GM19438 (cell line): ENCODE data around the gene D2HGDH.

Source experiments
- ATAC-seq: cut with Tn5 transposase; IDR thresholded peaks from one replicate; pipeline ENCODE4 v1.9.1; 2021; ENCODE audit warnings: low read depth; ENCODE audit not compliant: unreplicated experiment

D2HGDH gene

DNA sequence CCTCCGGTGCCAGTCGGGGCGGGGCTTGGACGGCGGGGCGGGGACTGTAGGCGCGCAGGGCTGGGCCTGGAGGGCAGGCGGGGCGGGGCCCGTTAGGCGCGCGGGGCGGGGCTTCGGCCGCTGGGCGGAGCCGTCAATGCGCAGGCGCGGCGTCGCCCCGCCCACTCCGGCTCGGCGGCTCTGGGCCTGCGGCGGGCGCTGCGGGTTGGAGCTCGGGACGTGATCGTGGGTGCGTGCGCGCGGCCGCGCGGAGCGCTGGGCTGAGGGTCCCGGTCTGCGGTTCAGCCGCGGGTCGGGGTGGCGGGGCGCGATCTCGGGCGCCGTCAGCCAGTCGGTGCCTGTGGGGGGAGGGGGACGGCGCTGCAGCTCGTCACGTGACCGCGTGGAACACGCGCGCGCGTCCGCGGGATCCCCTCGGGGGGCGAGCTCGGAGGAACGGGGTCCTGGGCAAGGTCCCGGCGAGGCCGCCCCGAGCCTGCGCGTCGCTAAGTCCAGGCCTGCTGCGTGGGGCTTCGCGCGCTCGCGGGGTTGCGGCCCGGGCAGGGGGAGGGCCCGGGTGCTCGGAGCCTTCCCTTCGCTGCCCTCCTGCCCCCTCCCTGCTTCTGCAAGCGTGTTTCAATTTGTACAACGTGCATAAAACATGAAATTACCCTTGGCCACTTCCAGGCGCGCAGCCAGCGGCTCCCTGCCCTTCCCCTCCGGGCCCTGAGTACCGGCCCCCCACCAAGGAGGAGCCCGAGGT, at the start of gene D2HGDH:
TSS of gene D2HGDH (plus strand) at position 164 of the 742 bp plus-strand sequence. CDS start 595 bp downstream, outside the sequence.
- peak; percentile 73 for ATAC-seq

DNA sequence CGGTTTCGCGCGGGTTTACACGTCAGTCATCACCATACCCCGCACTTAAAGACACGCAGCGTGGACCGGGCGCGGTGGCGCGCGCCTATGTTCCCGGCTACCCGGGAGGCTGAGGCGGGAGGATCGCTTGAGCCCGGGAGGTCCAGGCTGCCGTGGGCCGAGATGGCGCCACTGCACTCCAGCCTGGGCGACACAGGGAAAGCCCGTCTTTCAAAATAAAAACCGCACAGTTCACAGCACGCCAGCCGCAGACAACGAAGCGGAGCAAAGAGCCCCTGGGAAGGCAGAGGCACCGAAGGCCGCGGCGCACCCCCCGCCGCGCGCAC, 48.1 kb upstream of the D2HGDH start:
- peak; percentile 17 for ATAC-seq

DNA sequence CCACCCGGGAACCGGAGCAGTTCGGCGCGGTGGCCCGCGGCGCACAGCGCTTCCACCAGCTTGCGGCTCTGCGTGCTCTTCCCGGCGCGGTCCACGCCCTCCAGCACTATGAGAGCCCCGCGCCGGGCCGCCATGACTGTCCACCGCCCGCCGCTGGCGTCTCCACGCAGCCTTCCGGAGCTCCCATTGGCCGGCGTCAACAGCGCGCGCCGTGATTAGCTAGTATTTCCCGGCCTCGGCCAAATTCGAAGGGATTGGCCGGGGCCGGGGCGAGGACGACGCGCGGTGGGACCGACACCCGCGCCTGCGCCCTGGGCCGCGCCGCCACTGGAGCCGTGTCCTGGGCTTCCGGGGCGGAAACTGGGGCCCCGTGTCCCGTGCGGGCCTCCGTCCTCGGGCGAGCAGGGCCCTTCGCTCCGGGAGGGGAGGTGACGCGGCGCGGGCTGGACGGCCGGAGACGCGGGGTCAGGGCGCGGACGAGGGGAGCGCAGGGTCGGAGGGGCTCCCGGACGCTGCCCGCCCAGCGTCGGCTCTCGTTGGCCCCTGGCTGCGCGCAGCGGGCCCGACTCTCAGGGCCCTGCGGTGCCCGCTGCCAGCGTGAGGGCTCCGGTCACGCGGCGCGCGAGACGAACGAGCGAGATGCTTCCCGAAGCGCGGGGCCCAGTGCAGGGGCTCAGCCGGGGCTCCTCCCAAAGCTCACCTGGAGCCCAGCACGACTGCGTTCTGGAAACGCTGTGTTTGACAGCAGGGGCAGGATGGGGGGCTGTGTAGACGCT, 47.6 kb upstream of the D2HGDH start, which contains the start of gene DTYMK:
TSS of gene DTYMK (minus strand) at position 166 of the 776 bp plus-strand sequence. CDS start at position 134, 32 bp downstream.
- peak; percentile 94 for ATAC-seq

DNA sequence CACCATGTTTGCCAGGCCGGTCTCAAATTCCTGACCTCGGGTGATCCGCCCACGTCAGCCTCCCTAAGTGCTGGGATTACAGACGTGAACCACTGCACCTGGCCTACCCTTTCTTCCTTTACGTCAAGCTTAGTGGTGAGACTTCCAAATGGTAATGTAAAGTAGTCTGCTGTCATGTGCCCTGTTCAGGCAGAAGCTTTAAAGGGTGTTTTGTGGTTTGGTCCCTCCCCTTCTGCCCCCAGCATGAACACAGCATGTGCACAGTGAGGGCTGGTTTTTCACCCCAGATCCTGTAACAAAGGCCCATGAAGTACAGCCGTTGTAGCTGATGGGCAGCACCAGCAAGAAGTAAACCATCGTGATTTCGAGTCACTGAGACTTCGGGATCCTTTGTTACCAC, 45.1 kb upstream of the D2HGDH start:
- ATAC-seq, result no peak

DNA sequence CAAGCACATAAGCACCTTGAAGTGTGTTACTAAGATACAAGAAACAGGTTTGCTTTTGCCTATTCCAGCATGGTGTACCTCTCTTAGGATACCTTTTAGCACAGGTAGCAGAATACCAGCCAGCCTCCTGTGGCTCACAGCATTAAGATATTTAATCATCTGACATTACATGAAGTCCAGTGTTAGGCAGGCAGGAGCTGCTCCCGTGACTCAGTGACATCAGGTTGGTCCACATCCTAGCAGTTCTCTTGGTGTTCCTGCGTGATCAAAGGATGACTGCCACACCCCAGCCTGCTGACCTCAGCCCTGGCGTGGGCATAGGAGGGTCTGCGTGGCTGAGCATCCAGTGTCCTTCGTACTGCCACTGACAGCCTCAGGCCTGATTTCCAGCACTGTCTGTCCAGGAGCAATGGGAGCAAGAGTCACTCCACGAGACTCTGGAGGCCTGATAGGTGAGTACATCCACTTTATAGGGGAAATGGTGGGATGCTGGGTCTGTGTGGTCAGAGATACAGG, 44.2 kb upstream of the D2HGDH start:
- ATAC-seq, result no peak

DNA sequence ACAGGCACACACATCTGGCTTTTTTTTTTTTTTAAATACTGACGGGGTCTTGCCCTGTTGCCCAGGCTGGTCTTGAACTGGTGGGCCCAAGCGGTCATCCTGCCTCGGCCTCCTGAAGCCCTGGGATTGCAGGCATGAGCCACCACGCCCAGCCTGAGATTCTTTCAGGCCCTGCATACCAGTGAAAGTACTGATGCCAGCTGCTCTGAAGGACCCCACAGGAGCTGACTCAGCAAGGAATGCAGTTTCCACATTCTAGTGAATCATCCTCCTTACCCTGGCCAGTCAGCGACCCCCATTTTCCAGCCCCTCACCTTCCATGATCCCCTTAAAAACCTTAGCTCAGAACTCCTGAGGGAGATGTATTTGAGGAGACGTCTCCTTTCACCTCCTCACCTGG, 42.0 kb upstream of the D2HGDH start:
- no peak for ATAC-seq

DNA sequence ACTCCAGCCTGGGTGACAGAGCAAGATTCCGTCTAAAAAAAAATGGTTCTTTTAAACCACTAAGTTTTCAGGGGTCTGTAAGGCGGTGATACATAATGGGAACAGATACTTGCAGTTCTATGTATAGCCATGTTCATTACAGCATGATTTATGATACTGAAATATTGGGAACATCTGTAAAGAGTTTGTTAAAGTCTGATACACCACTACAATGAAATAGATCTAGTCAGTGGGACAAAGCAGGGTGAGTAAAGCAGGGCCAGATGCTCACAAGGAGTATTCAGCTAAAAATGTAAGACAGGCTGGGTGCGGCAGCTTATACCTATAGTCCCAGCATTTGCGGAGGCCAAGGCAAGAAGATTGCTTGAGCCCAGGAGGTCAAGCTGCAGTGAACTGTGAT, 38.8 kb upstream of the D2HGDH start:
- ATAC-seq, result no peak

DNA sequence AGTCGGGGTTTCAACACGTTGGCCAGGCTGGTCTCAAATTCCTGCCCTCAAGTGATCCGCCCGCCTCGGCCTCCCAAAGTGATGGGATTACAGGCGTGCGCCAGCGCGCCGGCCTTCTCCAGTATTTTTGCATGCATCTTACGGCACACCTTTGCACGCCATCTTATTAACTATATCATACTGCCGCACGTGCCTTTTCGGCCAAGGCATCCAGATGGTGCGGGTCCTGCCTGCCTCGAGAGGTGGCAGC, 33.4 kb upstream of the D2HGDH start:
- ATAC-seq, result no peak

DNA sequence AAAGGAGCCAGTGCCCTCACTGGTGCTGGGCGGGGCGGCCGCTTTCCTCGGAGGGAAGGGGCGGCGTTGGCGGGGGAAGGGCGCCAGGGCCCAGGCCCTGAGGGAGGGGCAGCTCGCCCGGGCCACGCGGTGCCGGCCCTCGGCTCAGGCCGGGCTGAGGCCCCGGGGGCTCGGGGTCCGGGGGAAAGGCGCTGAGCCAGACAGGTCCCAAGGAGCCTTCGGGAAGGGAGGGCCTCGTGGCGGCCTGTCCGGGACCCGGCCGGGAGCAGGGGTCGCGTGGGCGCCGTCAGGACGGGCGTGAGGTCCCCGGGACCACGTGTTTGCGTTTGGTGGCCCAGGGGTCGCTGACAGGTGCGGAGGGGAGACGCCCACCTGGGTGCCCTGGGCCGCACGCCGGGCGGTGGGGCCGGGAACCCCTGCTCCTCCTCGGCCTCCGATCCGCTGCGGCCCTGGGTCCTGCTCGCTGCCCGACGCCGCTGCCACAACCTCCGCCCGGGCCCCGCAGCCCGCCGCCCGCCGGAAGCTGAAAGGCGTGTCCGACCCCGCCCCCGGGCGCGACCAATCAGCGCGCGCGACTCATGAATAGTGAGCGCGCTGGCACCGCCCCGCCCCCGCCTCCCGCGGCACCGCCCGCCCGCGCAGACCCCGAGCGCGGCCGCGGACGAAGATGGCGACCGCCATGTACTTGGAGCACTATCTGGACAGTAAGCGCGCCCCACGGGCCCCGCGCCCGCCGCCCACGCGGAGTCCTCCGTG, 32.9 kb upstream of the D2HGDH start, which contains the start of gene ING5:
TSS of gene ING5 (plus strand) at position 641 of the 756 bp plus-strand sequence. CDS start at position 668, 27 bp downstream.
- peak; percentile 47 for ATAC-seq

DNA sequence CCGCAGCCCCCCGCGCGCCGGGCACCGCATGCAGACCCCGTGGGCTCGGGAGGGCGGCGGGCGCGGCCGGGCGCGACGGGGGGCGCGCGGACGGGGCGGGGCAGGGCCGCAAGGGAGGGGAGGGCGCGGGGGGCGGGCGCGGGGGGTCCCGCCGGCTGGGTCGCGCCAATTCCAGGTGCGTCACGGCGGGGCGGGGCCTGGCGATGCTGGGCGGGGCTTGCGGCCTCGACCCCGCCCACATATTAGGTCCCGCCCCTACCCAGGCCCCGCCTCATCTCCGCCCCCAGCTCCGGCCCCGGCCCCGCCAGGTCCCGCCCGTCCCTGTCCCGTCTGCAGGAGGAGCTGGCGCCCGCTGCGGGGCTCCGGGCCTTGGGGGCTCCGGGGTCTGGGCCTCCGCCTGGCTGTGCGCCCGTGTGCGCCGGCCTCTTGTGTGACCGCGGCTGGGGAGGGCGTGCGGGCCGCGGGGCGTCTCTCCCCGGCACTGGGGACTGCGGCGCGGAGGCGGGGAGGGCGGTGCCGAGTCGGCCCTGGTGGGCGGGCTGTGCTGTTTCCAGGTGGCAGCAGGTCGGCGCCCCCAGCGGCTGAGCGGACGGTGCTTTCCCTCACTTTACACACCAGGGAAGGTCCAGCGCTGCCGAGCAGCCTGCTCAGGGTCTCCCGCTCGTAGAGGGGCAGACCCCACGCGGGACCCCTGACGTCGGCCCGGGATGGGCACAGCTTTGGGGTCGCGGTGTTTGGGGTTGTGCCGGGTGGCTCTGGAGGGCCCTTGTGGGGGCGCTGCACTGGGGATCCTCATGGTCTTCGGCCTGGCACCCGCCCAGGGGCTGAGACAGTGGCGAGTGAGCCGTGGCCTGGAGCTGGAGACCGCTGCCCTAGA, 32.0 kb upstream of the D2HGDH start:
- ATAC-seq, result peak; percentile 70

DNA sequence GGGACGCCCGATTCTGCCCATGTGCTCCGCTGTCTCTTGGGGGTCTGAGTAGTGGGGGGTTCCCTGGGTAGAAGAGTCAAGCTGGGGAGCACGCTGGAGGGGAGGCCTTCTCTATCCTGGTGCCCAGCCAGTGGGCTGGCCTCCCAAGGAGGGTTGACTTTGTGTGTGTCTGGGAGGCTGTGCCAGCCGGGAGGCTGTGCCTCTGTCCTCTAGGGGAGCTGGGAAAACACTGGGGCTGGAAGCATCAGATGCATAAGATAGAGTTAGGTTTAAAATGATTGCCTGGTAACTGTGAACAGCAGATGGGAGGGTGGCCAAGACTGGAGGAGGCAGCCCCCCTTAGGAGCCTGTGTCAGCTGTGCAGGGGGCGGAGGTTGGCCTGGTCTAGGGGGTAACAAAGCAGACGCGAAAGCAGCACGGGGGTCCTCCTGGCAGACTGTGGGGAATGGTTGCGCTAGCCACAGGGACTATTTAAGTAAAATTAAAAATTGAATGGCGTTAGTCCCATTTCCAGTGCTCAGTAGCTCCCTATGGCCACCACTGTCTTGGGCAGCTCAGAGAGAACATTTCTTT, 31.3 kb upstream of the D2HGDH start:
- no peak for ATAC-seq

DNA sequence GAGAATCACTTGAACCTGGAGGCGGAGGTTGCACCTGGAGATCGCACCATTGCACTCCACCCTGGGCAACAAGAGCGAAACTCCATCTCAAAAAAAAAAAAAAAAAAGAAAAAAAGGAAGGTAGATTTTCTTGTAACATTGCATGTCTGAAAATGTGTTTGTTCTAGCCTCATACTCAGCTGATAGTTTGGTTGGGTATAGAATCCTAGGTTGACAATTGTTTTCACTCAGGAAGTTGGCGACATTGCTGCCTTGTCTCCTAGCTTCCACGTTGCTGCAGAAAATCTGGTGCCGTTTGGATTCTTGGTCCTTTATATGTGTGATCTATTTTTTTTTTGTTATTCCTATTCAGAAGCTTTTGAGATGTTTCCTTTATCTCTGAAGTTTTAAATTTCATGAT, 27.9 kb upstream of the D2HGDH start:
- no peak for ATAC-seq

DNA sequence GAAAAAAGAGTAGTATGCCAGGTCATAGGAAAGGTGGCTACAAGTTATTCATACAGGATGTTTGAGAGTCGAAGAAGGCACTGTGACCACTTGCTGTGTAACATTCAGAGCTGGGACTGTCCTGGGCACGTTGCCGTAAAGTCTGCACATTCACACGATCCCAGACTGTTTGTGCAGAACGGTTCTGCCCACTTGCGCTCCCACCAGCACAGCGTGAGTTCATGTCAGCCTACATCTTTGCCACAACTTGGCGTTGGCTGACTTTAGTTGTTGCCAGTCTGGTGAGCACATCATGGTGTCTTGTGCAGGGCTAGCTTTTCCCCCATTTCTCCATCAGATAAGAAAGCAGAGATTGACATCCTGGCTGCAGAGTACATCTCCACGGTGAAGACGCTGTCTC, 25.6 kb upstream of the D2HGDH start:
- no peak for ATAC-seq

DNA sequence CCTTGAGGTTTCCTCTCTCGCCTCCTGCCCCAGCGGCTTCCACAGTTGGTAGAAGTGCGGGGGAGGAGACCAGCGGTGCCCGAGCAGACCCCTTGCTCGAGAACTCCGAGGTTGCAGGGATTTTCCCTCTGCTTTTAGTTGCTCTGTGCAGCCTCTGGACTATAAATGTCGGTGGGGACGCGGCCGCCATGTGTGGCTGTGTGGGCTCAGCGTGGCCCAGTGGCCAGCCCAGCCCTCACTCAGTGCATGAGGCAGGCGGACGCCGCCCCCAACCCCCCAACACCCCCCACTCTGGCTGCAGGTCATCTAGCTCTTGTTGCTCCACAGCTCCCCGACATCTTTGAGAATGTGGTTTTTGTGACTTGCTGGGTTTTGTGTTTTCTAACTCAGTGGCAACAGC, 15.3 kb upstream of the D2HGDH start:
- ATAC-seq, result no peak

DNA sequence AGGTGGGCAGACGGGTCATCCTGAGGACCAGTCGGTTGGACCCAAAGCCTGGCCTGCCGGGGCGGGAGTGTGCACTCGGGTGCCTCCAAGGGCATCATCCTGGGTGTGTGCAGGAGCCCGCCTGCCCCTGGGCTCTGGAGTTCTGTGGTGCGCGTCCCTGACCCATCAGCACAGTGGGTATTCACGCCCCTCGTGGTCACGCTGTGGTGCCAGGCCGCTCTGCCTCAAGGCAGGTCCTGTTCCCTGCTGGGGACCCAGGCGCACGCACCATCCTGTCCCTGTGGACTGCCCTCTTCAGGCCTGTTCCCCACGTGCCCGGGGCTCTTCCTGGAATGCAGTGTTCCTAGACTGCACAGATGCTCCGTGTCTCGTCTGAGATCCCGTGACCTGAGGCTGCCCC, 14.3 kb upstream of the D2HGDH start:
- no peak for ATAC-seq

DNA sequence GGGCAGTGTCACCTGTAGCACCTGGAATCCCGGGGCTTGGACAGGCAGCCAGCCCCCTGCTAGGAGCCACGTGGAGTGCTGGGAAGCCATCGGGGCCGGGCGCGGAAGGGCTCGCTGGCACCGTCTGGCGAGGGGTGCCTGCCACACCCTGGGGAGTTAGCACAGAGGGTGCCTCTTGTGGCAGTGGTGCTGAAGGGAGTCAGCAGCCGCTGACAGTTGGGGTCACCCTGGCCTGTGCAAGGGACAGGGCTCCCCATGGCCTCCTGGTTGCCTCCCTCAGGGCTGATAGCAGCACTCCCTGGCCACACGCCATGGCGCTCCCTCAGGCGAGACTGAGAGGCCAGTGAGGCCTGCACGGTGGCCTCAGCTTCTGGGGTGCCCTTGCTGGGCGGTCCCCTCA, 13.9 kb upstream of the D2HGDH start:
- ATAC-seq, result no peak

DNA sequence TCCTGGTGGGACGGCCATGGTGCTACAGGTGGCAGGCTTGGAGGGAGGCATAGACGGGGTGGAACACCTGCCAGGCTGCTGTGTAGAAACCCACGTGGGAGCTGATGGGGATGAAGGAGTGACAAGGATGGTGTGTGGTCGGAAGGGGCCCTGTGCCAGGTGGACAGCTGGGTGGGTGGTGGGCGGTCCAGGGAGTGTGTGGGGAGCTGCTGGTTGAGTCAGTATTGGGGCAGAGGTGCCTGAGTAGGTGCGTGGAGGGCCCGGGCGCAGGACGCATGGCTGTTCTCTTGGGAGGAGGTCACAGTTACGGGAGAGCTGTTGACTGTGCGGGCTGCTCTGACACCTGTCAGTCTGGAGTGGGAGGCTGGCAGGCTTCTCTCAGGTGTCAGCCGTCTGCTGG, 12.6 kb upstream of the D2HGDH start:
- ATAC-seq, result no peak

DNA sequence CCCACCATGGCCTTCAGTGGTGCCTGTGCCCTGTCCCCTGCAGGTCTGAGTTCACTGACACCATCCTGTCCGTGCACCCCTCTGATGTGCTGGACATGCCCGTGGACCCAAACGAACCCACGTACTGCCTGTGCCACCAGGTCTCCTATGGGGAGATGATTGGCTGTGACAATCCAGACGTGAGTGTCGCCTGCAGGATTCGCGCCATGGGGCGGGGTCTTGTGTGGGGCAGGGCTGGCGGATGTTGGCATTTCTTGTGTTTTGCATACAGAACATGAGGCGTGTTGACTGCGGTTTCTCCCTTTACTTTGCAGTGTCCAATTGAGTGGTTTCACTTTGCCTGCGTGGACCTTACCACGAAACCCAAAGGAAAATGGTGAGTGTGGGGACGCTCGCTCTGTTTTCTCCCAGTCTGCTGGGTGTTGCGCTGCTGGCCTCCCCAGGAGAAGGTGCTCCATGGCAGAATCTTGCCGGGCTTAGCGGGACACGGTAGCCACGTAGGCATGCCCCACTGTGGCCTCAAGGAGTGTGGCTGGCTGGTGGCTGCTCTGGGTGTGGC, 11.5 kb upstream of the D2HGDH start:
- ATAC-seq, result no peak

DNA sequence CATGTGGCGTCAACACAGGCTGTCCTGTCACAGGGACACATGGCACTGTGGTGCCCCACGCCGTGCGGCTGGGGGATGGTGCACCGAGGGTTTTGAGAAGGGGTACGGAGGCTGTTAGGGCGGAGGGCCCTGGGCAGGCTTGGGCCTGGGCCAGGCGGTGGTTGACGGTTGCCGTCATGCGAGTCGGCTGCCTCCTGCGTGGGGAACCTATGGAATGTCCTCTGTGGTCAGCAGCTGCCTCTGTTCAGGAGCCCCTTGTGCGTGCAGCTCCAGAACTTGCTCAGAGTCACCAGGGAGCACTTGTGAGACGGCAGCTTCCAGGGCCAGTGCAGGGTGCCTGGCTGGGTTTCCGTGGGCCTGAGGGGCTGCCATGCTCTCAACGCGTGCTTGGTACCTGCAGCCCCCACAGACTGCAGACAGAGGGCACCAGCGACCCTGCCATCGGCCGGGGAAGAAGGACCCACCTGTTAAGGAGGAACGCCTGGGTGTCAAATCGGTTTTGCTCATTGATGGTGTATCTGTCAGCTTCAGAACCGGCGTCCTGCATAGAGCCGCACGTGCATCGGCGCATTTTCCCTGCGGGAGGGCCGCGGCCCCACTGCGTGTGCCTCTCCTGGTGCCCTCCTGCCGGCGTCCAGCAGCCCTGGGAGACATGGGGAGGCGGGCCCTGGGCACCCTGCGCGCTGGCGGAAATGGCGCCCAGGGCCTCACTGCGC, 10.0 kb upstream of the D2HGDH start:
- ATAC-seq, result no peak
